Activated T-cell treated with anti-CD3 and anti-CD28 coated beads, Interleukin-2, amount 50 U/mL, for 48 hours (primary cell): ENCODE measurements around the gene PPIL1.

Source experiments
- DNase-seq, 2 experiments: peaks; one replicate each; pipeline ENCODE4 v3.0.0-alpha.2; 2020

Gene PPIL1

GRCh38 chr6:36853325-36853724, 21.3 kb downstream of the PPIL1 start:
- DNase-seq: no peak

GRCh38 chr6:36852481-36853147, 22.0 kb downstream of the PPIL1 start:
- no peak for DNase-seq

GRCh38 chr6:36851626-36852025, 23.0 kb downstream of the PPIL1 start:
- no peak for DNase-seq

- peak; percentile 35 to 46 for DNase-seq
Measured at GRCh38 chr6:36851149-36851614, 23.4 kb downstream of the PPIL1 start.

- DNase-seq: no peak
Measured at GRCh38 chr6:36850021-36850420, 24.6 kb downstream of the PPIL1 start.

GRCh38 chr6:36848658-36849441, 25.8 kb downstream of the PPIL1 start:
- no peak for DNase-seq

GRCh38 chr6:36847991-36848390, 26.6 kb downstream of the PPIL1 start:
- DNase-seq: no peak

- DNase-seq: no peak
Measured at GRCh38 chr6:36847152-36847551, 27.5 kb downstream of the PPIL1 start.

- no peak for DNase-seq
Measured at GRCh38 chr6:36845233-36845632, 29.4 kb downstream of the PPIL1 start.

- DNase-seq: no peak
Measured at GRCh38 chr6:36844232-36845170, 30.1 kb downstream of the PPIL1 start.

- no peak for DNase-seq
Measured at GRCh38 chr6:36843170-36843569, 31.4 kb downstream of the PPIL1 start.

- no peak for DNase-seq
Measured at GRCh38 chr6:36841756-36842155, 32.8 kb downstream of the PPIL1 start.

- DNase-seq: peak; percentile 42 to 58
Measured at GRCh38 chr6:36840432-36841403, 33.9 kb downstream of the PPIL1 start.

- DNase-seq: peak; percentile 58 to 65
Measured at GRCh38 chr6:36839749-36840431, 34.7 kb downstream of the PPIL1 start.

GRCh38 chr6:36838896-36839748, 35.5 kb downstream of the PPIL1 start, which contains the start of gene CPNE5:
CPNE5 (minus strand) TSS chr6:36839444; CDS start chr6:36839377, 67 bp downstream.
- no peak for DNase-seq

GRCh38 chr6:36837686-36838085, 36.9 kb downstream of the PPIL1 start:
- no peak for DNase-seq

- no peak for DNase-seq
Measured at GRCh38 chr6:36837022-36837339, 37.6 kb downstream of the PPIL1 start.

GRCh38 chr6:36836111-36837021, 38.2 kb downstream of the PPIL1 start:
- DNase-seq: no peak
